Measurements from ENCODE around the gene MUC4.
"Not testable (repeated sequence)": the region's sequence is repeated elsewhere in the genome, so short reads cannot be mapped to it uniquely, and the experiment has no call there.

Gene MUC4

DNA sequence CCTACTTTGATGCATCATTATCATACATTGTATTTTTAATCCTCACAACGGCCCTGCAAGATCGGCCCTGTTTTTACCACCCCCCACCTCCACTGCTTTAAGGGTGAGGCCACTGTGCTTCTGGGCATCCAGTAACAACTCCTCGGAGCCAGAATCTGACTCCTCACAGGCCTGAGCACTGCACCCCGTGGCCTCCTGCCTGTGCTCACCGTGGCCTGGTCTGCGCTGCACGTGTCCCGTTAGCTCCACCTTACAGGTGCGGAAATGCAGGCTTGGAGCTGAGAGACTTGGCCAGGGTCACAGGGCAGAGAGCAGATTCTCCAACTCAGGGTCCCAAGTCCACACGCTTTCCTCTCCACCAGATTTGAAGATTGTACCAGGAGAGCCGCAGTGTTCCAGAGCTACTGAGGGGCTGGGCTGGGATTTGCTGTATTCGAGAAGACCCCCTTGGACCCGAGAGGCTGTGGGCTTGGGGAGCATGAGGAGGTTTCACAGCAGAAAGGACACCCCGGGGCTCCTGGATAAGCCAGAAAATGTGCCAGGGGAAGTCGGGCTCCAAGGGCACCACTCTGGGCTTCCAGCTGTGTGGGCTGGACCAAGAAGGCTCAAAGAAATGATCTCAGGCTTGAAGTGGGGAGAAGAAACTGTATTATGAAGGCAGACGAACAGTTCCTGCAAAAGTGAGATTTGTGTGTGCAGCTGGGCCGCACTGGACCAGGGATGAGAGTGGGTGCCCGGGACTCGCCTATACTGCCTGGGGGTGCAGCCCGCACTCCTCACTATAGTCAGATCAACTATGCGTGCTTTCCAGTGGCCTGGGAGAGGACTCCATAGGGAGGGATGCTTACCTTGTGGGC is 89.4 kb downstream of the MUC4 start:
- not testable (repeated sequence) for DNase-seq (ENCODE audit: extremely low read depth in 1 of 2, low read depth in 1 of 2)

DNA sequence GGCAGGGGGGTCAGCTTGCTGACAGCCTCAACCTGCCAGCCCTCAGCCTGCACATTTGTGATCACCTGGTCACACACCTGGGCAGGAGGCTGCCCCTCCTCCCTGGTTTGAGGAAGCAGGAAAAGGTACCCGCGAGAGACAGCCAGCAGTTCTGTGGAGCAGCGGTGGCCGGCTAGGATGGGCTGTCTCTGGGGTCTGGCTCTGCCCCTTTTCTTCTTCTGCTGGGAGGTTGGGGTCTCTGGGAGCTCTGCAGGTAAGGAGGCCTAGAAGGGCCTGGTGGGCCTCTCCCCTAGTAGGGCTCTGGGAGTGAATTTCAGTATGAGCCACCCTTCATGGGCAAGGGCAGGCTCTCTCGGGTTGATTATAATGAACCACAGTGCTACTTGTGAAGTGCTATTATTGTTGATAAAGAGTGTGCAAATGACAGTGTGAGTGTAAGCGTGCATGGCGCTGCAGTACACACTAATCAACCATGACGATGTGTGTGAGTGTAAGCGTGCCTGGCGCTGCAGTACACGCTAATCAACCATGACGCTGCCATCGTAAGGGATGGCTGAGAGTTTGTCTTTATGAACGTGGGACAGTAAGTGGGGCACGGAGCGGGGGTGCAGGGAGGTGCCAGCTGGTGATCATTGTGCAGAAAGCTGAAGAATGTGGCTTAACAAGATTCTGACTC is 90.8 kb downstream of the MUC4 start, which contains the start of gene MUC20:
TSS of gene MUC20 (plus strand) at position 148 of the 676 bp plus-strand sequence. CDS start at position 178, 30 bp downstream.
- not testable (repeated sequence) for DNase-seq (ENCODE audit: extremely low read depth in 1 of 2, low read depth in 1 of 2)

- DNase-seq (ENCODE audit: extremely low read depth in 1 of 2, low read depth in 1 of 2): not testable (repeated sequence)
Observed at GRCh38 chr3:195719514-195720254, 92.0 kb downstream of the MUC4 start.

DNA sequence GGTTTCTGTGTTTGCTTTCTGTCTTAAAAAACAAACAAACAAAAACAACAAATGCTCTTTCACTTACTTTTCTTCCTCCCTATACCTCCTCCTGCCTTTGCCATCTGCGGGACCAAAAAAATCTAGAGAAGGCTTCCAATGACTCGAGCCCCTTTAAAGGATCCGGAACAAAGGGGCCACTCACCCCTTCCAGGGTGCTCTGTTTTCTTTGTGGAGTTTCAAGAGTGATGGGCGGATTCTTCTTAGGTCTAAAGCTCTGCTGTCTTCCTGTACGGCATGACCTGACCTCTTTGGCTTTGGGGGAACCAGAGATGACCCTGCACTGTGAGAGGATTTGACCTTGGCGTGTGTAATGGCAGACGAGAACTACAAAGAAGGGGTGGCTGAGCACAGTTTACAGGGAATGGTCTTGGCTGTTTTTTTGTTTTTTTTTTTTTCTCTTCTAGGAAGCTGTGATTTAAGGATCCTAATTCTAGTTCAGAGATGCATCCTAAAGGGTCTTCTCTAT is 93.2 kb downstream of the MUC4 start:
- DNase-seq (ENCODE audit: extremely low read depth in 1 of 2, low read depth in 1 of 2): no peak

GRCh38 chr3:195717852-195718476 is 93.8 kb downstream of the MUC4 start:
- no peak for DNase-seq (ENCODE audit: extremely low read depth in 1 of 2, low read depth in 1 of 2)

GRCh38 chr3:195717416-195717815 is 94.3 kb downstream of the MUC4 start:
- no peak for DNase-seq (ENCODE audit: extremely low read depth in 1 of 2, low read depth in 1 of 2)

GRCh38 chr3:195715583-195716266 is 96.0 kb downstream of the MUC4 start:
- DNase-seq (ENCODE audit: extremely low read depth in 1 of 2, low read depth in 1 of 2): peak in 1 of 2 donors; percentile 60

GRCh38 chr3:195715134-195715533 is 96.6 kb downstream of the MUC4 start:
- no peak for DNase-seq (ENCODE audit: extremely low read depth in 1 of 2, low read depth in 1 of 2)

DNA sequence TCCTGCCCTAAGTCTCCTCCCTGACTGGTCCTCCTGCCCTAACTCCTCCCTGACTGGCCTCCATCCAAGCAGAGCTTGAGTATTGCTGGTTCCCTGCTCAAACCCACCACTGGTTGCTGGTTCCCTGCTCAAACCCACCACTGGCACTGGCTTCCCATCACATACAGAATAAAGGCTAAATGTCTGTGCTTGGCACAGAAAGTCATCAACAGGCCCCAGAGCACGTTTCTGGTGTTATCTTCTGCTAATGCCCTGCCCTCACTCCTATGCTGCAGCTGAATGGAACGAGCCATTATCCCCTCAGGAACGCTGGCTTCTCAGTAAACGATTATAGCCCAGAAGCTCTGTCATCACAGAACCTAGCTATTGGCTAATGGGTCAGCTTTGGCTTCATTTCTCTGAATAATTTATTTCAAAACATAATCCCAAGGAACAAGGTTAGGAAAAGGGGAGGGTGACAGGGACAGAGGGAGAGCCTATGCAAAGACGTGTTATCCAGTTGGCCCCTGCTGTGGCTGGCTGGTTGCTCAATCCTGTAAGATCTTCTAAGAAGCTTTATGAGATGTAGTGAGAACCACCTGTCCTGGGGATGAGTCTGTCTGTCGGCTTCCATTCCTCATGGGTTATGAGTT is 97.2 kb downstream of the MUC4 start:
- no peak for DNase-seq (ENCODE audit: extremely low read depth in 1 of 2, low read depth in 1 of 2)

DNA sequence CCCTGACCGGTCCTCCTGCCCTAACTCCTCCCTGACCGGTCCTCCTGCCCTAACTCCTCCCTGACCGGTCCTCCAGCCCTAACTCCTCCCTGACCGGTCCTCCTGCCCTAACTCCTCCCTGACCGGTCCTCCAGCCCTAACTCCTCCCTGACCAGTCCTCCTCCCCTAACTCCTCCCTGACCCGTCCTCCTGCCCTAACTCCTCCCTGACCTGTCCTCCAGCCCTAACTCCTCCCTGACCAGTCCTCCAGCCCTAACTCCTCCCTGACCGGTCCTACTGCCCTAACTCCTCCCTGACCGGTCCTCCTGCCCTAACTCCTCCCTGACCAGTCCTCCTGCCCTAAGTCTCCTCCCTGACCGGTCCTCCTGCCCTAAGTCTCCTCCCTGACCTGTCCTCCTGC is 98.6 kb downstream of the MUC4 start:
- not testable (repeated sequence) for DNase-seq (ENCODE audit: extremely low read depth in 1 of 2, low read depth in 1 of 2)

DNA sequence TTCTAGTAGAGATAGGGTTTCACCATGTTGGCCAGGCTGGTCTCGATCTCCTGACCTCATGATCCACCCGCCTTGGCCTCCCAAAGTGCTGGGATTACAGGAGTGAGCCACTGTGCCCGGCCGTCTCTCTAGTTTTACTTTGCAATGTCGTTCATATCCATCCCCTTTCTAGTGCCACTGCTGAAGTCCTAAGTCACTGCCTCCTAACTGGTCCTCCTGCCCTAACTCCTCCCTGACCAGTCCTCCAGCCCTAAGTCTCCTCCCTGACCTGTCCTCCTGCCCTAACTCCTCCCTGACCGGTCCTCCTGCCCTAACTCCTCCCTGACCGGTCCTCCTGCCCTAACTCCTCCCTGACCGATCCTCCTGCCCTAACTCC is 99.2 kb downstream of the MUC4 start:
- DNase-seq (ENCODE audit: extremely low read depth in 1 of 2, low read depth in 1 of 2): not testable (repeated sequence)

DNA sequence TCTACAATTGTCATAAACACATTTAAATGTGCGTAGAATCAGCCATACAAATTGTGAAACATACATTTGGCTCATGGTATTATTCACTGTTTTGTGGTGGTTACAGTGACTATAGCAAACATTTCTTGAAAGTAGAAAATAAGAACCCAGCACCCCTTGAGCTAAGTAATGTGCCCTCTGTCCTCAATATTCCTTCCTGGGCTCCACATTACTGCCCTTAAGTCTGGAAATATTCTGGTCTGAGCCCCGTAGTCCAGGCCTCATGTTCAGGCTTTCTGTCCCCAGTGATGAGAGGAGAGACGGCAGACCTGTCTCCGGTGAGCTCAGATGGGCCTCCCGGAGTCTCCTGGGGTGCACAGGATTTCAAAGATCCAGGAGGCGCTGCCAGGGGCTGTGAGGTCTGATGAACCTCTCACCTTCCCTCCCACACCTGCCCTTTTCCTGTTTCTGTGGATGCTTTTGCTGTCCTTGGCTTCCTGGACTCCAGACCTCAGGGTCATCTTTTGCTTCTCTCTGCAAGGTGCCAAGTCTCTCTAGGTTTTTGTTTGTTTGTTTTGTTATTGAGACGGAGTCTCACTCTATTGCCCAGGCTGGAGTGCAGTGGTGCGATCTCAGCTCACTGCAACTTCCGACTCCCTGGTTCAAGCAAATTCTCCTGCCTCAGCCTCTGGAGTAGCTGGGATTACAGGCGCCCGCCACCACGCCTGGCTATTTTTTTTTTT is 99.8 kb downstream of the MUC4 start:
- DNase-seq (ENCODE audit: extremely low read depth in 1 of 2, low read depth in 1 of 2): no peak

GRCh38 chr3:195711091-195711812 is 100.5 kb downstream of the MUC4 start:
- DNase-seq (ENCODE audit: extremely low read depth in 1 of 2, low read depth in 1 of 2): not testable (repeated sequence)

GRCh38 chr3:195710126-195710905 is 101.4 kb downstream of the MUC4 start:
- not testable (repeated sequence) for DNase-seq (ENCODE audit: extremely low read depth in 1 of 2, low read depth in 1 of 2)

GRCh38 chr3:195709676-195710085 is 102.0 kb downstream of the MUC4 start:
- no peak for DNase-seq (ENCODE audit: extremely low read depth in 1 of 2, low read depth in 1 of 2)

DNA sequence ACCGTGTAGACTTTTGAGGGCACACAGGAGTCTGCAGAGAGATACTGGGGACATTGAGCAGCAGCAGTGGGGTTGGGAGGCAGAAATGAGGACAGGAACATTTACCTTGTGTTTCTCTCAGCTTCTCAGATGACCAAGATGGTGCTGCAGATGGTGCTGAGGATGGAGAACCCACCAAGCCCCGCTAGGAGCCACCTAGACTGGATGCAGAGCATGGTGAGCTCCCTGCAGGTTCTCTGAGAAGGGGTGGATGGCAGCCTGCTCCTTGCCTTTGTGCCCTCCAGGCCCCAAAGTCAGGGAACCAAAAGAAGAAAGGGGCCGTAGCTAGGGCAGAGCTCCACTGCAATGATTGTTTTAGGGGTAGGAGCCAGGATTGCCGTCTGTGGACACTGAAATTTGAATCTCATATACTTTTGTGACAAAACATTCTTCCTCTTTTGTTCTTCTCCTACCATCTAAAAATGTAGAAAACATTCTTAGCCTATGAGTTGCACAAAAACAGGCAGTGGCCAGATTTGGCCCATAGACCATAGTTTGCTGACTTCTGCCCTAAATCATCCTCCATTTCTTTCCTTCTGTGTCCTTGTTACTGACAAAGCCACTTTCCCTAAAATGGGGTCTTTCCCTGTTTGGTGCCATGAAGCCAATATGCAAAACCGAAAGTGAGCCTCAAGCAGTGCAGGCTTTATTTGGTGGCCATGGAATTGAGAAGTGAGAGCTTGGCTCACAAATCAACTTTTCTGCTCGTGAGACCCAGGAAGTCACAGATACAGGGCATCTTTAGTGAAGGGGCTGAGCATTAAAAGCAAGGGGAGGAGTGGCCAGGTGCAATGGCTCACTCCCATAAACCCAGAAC is 102.9 kb downstream of the MUC4 start:
- DNase-seq (ENCODE audit: extremely low read depth in 1 of 2, low read depth in 1 of 2): no peak

GRCh38 chr3:195708061-195708460 is 103.7 kb downstream of the MUC4 start:
- DNase-seq (ENCODE audit: extremely low read depth in 1 of 2, low read depth in 1 of 2): no peak

Measured in stimulated activated CD8-positive, alpha-beta memory T cell treated with anti-CD3 and anti-CD28 coated beads, Interleukin-7, amount 100 ng/mL, for 48 hours (primary cell).